GM12865 (cell line): ENCODE data around the gene NHSL1.
A peak's percentile ranks its signal among the peaks of the same experiment; 100 is the strongest.
"Not testable (repeated sequence)": the region's sequence is repeated elsewhere in the genome, so short reads cannot be mapped to it uniquely, and the experiment has no call there.

Experiments used
- DNase-seq: peaks from one replicate; pipeline ENCODE4 v3.0.0; 2010; ENCODE audit warnings: low read depth
- H3K4me3 ChIP-seq: 2 replicates; pipeline ENCODE4 v1.5.1; 2011; ENCODE audit warnings: mild to moderate bottlenecking, low read depth, low read length, control low read depth
- TF ChIP-seq, protein P1 (sequence below): IDR thresholded peaks from 2 replicates; pipeline ENCODE4 v1.5.1; 2011; ENCODE audit warnings: low read length, control low read depth, low read depth, inconsistent platforms; ENCODE audit not compliant: insufficient read depth; ENCODE audit errors: missing control alignments

The NHSL1 gene

DNA sequence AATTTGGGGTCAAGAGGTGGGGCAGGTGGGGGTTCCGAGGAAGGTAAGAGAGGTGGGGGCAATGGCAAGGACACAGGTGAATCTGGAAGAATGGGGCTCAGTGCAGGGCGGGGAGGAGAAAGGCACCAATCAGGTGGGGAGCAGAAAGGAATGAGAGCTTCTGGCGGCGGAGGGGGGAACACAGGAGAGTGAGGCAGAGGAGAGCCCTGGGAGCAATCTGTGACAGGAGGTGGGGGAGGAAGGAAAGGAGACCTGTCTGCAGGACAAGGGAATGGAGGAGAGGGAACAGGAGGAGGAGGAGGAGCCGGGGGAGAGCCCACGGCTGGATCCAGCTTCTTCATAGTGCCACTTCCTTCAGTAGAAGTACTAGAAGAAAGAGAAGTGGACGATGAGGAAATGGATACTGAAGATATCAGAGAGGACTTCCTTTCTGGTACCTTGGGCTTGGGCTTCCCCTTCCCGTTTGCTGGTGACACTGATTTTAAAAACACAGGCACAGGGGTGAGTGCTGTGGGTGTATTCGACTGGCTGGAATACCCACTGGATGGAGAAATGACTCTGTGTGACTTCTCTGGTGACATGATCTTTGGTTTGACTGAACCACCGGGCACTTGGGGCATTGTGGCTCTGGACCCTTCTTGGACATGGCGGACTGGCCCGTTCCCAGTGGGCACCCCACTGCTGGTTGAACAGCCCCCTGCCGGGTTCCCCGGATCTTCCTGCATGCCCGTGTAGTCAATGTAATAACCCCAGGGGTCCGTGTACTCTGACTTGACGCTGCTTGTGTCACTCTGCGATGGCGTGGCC lies 67.8 kb downstream of the NHSL1 start:
- TF ChIP-seq, protein P1, sequence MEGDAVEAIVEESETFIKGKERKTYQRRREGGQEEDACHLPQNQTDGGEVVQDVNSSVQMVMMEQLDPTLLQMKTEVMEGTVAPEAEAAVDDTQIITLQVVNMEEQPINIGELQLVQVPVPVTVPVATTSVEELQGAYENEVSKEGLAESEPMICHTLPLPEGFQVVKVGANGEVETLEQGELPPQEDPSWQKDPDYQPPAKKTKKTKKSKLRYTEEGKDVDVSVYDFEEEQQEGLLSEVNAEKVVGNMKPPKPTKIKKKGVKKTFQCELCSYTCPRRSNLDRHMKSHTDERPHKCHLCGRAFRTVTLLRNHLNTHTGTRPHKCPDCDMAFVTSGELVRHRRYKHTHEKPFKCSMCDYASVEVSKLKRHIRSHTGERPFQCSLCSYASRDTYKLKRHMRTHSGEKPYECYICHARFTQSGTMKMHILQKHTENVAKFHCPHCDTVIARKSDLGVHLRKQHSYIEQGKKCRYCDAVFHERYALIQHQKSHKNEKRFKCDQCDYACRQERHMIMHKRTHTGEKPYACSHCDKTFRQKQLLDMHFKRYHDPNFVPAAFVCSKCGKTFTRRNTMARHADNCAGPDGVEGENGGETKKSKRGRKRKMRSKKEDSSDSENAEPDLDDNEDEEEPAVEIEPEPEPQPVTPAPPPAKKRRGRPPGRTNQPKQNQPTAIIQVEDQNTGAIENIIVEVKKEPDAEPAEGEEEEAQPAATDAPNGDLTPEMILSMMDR, result no peak
- no peak for DNase-seq

GRCh38 chr6:138430361-138431145 lies 68.7 kb downstream of the NHSL1 start:
- no peak for DNase-seq
- H3K4me3 ChIP-seq, result no peak overlapping the region
- TF ChIP-seq, protein P1, result no peak

More for the DNA sequence above, 67.8 kb downstream of the NHSL1 start:
- H3K4me3 ChIP-seq, result no peak overlapping the region

- DNase-seq, result no peak
- H3K4me3 ChIP-seq, result no peak overlapping the region
- TF ChIP-seq, protein P1, result no peak
Observed at GRCh38 chr6:138429761-138430160, 69.5 kb downstream of the NHSL1 start.

GRCh38 chr6:138428944-138429598 lies 70.2 kb downstream of the NHSL1 start:
- DNase-seq, result peak; percentile 63
- no peak overlapping the region for H3K4me3 ChIP-seq
- TF ChIP-seq, protein P1, result peak; percentile 44

- H3K4me3 ChIP-seq, result no peak overlapping the region
- TF ChIP-seq, protein P1, result no peak
- no peak for DNase-seq
Observed at GRCh38 chr6:138427701-138428100, 71.6 kb downstream of the NHSL1 start.

- peak; percentile 41 for DNase-seq
- TF ChIP-seq, protein P1, result no peak
- no peak overlapping the region for H3K4me3 ChIP-seq
Observed at GRCh38 chr6:138426500-138427123, 72.7 kb downstream of the NHSL1 start.

DNA sequence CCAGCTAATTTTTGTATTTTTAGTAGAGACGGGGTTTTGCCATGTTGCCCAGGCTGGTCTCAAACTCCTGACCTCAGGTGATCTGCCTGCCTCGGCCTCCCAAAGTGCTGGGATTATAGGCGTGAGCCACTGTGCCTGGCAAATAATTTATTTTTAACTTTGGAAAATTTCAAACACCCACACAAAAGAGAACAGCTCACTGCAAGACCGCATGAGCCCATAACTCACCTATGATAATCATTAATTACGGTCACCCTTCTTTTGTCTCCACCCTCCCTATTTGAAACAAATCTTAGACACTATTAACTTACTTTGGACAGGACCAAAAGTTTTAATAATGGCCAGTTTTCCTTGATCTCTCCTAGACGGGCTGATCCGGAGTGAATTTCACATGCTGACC lies 74.0 kb downstream of the NHSL1 start:
- DNase-seq, H3K4me3 ChIP-seq: not testable (repeated sequence)
